Omental fat pad (tissue), 4 donors: ENCODE data around the gene PLXNA2. TPM values are rescaled to one million over a fixed set of nuclear protein-coding genes. Genes with fewer than 3 reads are reported as not detected.
A peak's percentile ranks its signal among the peaks of the same experiment; 100 is the strongest.

ENCODE experiments used
- ATAC-seq: fragments of 150-250 bp; one replicate; pipeline ENCODE4 v1.9.1; 2016; ENCODE audit warnings: mild to moderate bottlenecking, moderate library complexity; ENCODE audit not compliant: low FRiP score
- DNase-seq: peaks from one replicate; pipeline ENCODE4 v3.0.0-alpha.2; 2019; ENCODE audit warnings: low spot score
- total RNA-seq, 4 donors: library from RNA; depleted of rRNA; stranded (reverse); fragments of >200 nt; gene quantifications; one replicate each; pipeline ENCODE4 v1.1.0, GENCODE V29; 2016
- TF ChIP-seq, protein P1 (sequence below), 3 donors: fragments of 450-650 bp; IDR thresholded peaks; one replicate each; pipeline ENCODE4 v1.5.1; 2016 to 2017; ENCODE audit warnings: antibody characterized with exemption in 3 of 3, mild to moderate bottlenecking in 3 of 3, moderate library complexity in 2 of 3

The PLXNA2 gene
- total RNA-seq, 4 donors from 2014 or later, result 21.7 to 67.9 (median 36.8) TPM

GRCh38 chr1:208205216-208206013 lies 38.8 kb downstream of the PLXNA2 start:
- DNase-seq (no peak), ATAC-seq (no peak)
- TF ChIP-seq, protein P1, sequence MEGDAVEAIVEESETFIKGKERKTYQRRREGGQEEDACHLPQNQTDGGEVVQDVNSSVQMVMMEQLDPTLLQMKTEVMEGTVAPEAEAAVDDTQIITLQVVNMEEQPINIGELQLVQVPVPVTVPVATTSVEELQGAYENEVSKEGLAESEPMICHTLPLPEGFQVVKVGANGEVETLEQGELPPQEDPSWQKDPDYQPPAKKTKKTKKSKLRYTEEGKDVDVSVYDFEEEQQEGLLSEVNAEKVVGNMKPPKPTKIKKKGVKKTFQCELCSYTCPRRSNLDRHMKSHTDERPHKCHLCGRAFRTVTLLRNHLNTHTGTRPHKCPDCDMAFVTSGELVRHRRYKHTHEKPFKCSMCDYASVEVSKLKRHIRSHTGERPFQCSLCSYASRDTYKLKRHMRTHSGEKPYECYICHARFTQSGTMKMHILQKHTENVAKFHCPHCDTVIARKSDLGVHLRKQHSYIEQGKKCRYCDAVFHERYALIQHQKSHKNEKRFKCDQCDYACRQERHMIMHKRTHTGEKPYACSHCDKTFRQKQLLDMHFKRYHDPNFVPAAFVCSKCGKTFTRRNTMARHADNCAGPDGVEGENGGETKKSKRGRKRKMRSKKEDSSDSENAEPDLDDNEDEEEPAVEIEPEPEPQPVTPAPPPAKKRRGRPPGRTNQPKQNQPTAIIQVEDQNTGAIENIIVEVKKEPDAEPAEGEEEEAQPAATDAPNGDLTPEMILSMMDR (IDR thresholded peaks at IDR 0.05), result no peak

DNA sequence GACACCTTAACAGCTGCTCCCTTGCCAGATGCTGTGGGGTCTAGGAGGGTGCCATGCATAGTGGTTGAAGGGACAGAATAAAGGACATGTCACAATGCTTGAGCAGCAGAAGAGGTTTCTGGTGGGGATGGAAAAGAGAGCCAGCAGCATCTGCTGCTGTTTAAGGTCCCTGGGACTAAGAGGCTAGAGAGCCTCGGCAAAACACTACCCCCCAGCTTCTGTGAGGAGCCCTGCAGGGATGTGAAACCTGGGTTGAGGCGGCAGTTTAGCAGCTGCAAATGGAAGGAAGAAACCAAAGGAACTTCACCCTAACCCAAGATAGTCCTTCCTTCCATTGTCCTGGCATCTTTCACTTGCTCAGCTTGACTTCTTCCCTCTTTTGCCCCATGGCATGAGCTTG lies 39.4 kb downstream of the PLXNA2 start:
- TF ChIP-seq, protein P1 (IDR thresholded peaks at IDR 0.05), result no peak
- no peak for ATAC-seq
- no peak for DNase-seq

DNA sequence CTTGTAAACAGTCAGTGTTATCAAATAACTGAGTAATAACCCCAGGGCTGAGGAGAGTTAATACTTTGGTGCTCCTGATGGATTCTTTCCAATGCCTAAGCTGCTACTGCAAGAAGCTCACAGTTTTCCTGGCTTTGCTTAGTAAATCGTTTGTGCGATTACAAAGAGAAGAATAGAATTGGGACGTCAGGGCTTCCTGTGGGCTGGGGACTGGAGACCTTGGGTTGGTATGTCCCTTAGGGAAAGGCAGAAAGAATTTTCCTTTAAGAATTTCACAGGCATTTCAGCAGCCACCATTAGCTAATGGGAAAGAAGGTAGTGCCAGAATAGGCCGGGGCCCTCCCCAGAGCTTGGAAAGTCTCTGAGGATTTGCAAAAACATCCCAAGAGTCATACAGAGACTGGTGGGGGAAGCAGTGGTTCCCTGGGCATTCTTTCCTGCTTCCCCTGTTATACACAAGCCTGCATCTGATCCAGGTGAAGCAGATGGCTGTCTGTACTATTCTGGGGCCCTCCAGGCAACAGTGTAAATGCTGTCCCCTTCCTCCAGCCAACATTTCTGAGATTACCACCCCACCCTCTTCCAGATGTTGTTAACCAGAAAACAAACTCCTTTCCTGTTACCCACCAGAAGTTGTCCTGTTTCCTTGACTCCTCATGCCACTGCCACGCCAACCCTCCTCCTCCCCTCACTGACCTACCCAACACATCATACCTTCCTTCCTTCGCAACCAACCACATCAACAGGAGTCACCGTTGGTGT lies 40.2 kb downstream of the PLXNA2 start:
- DNase-seq (no peak), ATAC-seq (no peak)
- TF ChIP-seq, protein P1 (IDR thresholded peaks at IDR 0.05), result no peak

GRCh38 chr1:208203127-208203847 lies 40.9 kb downstream of the PLXNA2 start:
- DNase-seq (no peak), ATAC-seq (peak; percentile 29)
- TF ChIP-seq, protein P1 (IDR thresholded peaks at IDR 0.05), result no peak

- no peak for DNase-seq
- TF ChIP-seq, protein P1 (IDR thresholded peaks at IDR 0.05), result no peak
- no peak for ATAC-seq
Measured at GRCh38 chr1:208202333-208202995, 41.7 kb downstream of the PLXNA2 start.

DNA sequence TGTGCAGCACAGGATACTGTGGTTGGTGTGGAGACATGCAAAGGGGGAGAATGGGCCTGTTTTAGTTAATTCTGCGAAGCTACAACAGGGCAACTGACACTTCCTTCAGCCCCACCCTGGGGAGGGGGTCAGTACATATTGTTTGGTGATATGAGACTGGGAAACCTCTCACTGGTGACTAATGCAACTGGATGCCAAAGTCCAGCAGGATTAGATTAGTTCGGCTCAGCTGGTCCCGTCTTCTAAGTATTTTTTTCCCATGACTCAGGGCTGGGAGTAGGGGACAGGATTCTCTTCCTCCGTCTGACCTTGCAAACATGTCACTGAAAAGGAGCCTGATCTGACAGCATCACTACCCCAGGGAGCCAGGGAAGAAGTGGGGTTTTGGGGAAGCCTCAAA lies 43.0 kb downstream of the PLXNA2 start:
- DNase-seq (no peak), ATAC-seq (peak; percentile 72)
- TF ChIP-seq, protein P1 (IDR thresholded peaks at IDR 0.05), result no peak
